NK-92 (cell line): ENCODE data around the gene ANKRD42.
"Not testable (repeated sequence)": the region's sequence is repeated elsewhere in the genome, so short reads cannot be mapped to it uniquely, and the experiment has no call there.

Experiments
- DNase-seq: peaks from one replicate; lab custom pipeline; 2025; ENCODE audit not compliant: unreplicated experiment; lab: John Stamatoyannopoulos, UW

The ANKRD42 gene

DNA sequence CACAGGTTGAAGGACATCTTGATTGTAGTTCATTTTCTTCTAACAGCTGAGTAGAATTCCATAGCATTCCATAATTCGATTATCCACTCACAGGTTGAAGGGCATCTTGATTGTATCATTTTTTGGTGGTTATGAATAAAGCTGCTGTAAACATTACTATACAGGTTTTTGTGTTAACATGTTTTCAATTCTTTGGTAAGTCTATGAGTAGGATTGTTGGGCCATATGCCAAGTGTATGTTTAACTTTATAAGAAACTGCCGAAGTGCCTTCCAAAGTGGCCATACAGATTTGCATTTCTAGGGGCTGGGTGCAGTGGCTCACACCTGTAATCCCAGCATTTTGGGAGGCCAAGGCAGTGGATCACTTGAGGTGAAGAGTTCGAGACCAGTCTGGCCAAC lies 44.6 kb downstream of the ANKRD42 start:
- DNase-seq = no peak

DNA sequence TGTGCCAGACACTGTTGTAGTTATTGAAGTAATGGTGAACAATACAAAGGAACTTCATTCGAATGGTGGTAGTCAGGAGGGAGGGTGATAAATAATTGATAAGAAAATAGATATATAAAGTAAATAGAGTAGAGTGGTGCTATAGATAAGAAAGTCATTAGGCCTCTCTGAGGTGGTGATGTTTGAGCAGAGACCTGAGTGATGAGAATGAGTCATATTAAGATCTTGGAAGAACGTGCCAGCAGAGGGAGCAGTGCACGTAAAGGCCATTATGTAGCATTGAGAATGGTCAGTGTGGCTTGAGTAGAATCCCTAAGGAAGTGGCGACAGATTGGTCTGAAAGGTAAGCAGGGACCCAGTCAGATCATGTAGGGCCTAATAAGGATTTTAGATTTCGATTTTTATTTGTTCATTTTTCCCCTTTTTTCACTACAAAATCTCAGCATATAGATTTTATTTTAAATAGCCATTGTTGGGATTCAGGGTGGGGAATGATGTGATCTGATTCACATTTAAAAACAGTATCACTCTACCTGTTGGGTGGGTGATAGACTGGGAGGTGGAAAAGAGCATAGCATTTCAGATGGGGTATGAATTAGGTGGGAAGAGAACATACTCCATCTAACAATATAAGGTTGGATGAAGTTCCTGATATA lies 47.9 kb downstream of the ANKRD42 start:
- no peak for DNase-seq

GRCh38 chr11:83249445-83249844 lies 55.9 kb downstream of the ANKRD42 start:
- no peak for DNase-seq

DNA sequence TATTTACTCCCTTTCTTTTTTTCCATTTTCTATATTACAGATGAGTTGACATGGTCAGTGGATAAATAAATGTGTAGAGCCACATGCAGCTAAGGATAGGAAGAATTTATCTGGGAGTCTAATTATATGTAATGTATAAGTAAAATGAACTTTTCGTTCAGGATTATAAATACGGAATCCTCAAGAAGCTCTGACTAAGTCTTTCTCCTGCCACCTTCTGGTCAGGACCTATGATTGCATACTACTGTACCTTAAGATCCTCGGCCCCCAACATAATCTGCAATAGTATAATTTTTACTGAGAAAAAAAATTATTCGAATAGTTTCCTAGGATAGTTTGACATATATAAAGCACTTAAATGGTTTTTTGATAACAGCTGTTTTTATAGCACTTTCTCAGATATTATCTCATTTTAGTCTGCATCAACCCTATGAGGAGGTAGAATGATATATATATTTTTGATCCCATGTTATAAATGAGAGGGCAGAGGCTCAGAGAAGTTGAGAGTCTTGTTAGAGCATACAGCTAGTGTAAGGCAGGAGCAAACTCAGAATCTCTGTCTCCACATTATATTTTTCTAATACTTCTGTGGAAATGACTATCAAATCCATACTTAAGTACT lies 56.6 kb downstream of the ANKRD42 start:
- DNase-seq = no peak

- DNase-seq = no peak
Observed at GRCh38 chr11:83252266-83252665, 58.8 kb downstream of the ANKRD42 start.

GRCh38 chr11:83252941-83253340 lies 59.4 kb downstream of the ANKRD42 start:
- no peak for DNase-seq

- DNase-seq = no peak
Observed at GRCh38 chr11:83255366-83255765, 61.9 kb downstream of the ANKRD42 start.

DNA sequence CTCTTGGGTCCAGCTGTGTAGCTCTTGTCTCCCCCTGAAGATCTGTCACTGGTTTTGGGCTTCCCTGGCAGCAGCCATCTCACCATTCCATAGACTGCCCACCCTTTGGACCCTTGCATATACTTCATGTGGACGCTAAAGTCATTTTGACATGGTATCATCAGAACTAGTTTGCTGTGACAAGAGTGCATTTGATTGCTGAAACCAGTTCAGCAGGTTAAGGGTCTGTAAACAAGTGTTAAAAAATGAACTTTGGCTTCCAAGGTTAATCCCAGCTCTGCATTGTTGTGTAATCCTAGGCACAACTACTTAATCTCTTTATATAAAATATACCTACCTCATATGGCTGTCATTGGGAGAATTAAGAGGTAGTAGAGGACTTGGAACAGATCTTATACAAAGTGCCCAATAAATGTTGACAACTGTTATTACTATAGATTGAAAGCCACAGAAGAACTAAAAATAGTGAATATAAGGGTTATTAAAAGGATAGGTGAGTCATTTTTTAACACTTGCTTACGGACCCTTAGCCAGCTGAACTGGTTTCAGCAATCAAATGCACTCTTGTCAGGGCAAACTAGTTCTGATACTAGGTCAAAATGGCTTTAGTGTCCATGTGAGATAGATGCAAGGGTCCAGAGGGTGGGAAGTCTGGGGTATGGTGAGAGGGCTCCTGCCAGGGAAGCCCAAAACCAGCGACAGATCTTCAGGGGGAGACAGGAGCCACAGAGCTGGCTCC lies 63.3 kb downstream of the ANKRD42 start:
- DNase-seq = no peak

- no peak for DNase-seq
Observed at GRCh38 chr11:83257761-83258168, 64.3 kb downstream of the ANKRD42 start.

DNA sequence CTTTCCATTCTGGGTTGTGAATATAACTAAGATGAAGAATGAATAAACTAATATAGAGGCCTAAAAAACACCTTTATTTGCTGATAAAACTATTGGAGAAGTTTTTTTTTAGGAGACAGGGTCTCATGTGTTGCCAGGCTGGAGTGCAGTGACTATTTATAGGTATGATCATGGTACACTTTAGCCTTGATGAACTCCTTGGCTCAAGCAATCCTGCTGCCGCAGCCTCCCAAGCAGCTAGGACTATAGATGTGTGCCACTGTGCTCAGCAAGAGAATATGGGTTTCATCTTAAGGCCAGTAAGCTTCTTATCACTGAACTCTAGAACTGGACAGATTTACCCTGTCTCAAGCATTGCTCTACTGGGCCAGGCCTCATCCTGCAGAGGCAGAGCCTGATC lies 66.0 kb downstream of the ANKRD42 start:
- no peak for DNase-seq

GRCh38 chr11:83265331-83265730 lies 71.8 kb downstream of the ANKRD42 start:
- DNase-seq = no peak

GRCh38 chr11:83269080-83269479 lies 75.6 kb downstream of the ANKRD42 start:
- DNase-seq = not testable (repeated sequence)

DNA sequence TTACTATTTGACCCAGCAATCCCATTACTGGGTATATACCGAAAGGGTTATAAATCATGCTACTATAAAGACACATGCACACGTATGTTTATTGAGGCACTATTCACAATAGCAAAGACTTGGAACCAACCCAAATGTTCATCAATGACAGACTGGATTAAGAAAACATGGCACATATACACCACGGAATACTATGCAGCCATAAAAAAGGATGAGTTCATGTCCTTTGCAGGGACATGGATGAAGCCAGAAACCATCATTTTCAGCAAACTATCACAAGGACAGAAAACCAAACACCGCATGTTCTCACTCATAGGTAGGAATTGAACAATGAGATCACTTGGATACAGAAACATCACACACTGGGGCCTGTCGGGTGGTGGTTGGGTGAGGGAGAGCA lies 78.2 kb downstream of the ANKRD42 start:
- not testable (repeated sequence) for DNase-seq

GRCh38 chr11:83272627-83273026 lies 79.1 kb downstream of the ANKRD42 start:
- no peak for DNase-seq

DNA sequence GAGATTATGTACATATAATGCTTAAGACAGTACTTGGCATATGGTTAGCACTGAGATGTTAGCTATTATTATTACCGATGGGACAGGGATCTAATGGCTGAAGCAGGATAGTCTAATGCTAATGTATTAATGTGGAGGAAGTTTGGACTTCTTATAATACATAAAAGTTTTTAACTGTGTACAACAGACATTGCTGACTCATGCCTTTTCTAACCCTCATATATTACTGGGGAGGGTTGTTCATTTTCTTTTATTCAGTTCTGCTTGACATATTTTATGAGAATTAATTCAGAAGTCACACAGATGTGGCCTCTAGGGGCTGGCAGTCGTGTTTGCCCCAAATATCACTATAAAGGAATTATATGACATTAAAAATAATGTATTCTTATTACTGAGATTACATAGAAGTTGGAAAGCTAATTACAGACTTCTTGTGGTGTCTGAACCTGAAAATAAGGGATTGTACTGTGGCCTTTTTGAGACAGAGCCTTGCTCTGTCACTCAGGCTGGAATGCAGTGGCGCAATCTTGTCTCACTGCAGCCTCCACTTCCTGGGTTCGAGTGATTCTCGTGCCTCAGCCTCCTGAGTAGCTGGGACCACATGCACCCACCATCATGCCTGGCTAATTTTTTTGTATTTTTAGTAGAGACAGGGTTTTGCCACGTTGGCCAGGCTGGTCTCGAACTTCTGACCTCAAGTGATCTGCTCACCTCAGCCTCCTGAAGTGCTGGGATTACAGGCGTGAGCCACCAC lies 82.6 kb downstream of the ANKRD42 start:
- no peak for DNase-seq

DNA sequence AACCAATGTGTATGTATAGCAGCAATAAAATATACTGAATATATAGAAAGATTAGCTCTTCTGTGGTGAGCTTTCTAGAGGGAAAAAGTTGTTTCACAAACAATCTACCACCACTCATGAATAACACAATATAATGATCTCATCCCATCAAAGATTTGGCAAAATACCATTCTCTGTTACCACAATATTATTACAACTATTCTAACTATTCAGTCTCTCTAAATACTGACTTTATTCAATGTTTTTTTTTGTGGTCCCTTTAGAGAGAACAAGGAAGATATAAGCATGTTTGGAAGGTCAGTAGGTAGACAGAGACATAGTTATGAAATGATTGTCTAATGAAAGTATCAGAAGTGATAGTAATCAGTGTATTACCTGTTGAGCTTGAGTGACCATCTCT lies 84.8 kb downstream of the ANKRD42 start:
- no peak for DNase-seq

- DNase-seq = no peak
Observed at GRCh38 chr11:83280256-83280655, 86.7 kb downstream of the ANKRD42 start.

DNA sequence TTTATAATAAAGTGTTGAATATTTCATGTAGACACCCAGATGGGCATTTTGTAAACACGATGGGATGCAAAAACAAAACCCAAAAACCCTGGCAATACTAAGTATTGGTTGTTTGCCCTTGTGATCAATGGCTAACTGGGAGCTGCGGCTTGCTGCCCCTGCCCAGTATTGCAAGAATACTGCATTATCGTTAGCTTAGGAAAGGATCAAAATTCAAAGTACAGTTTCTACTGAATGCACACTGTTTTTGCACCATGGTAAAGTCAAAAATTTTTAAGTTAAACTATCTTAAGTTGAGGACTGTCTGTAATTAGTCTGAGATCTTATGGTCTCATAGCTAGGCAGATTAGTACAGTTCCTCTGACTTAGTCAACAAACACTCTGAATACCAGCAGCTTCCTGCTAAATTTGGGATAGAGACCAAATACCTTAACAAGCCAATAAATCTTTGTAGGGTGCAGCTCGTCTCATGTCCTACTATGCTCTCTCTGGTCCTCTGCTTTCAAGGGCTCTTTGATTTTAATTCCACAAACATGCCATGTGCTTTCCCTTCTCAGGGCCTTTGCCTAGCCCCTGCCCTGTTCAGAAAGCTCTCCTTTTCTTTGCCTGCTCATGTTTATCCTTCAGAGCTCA lies 88.7 kb downstream of the ANKRD42 start:
- no peak for DNase-seq

- DNase-seq = no peak
Observed at GRCh38 chr11:83284501-83285150, 91.1 kb downstream of the ANKRD42 start.

GRCh38 chr11:83285151-83285770 lies 91.7 kb downstream of the ANKRD42 start:
- DNase-seq = no peak
